ENCODE results near the gene PLEKHM2. TPM values are rescaled to one million over a fixed set of nuclear protein-coding genes. Genes with fewer than 3 reads are reported as not detected.

The PLEKHM2 gene, protein sequence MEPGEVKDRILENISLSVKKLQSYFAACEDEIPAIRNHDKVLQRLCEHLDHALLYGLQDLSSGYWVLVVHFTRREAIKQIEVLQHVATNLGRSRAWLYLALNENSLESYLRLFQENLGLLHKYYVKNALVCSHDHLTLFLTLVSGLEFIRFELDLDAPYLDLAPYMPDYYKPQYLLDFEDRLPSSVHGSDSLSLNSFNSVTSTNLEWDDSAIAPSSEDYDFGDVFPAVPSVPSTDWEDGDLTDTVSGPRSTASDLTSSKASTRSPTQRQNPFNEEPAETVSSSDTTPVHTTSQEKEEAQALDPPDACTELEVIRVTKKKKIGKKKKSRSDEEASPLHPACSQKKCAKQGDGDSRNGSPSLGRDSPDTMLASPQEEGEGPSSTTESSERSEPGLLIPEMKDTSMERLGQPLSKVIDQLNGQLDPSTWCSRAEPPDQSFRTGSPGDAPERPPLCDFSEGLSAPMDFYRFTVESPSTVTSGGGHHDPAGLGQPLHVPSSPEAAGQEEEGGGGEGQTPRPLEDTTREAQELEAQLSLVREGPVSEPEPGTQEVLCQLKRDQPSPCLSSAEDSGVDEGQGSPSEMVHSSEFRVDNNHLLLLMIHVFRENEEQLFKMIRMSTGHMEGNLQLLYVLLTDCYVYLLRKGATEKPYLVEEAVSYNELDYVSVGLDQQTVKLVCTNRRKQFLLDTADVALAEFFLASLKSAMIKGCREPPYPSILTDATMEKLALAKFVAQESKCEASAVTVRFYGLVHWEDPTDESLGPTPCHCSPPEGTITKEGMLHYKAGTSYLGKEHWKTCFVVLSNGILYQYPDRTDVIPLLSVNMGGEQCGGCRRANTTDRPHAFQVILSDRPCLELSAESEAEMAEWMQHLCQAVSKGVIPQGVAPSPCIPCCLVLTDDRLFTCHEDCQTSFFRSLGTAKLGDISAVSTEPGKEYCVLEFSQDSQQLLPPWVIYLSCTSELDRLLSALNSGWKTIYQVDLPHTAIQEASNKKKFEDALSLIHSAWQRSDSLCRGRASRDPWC
- total RNA-seq: 100 to 1,000 TPM in 1 of 10 donors, 10 to 100 TPM in 9; 69.0 to 106 (median 81.0) TPM
- polyA plus RNA-seq: 10 to 100 TPM; 63.7 to 72.9 TPM
- long read RNA-seq, donor 1, full-length matches to known transcripts: 36 of 145 reads
- long read RNA-seq, donor 1, partial matches to known transcripts: 92 of 145 reads
- long read RNA-seq, donor 1, other reads (novel, unspliced or antisense): 17 of 145 reads
- long read RNA-seq, donor 2, full-length matches to known transcripts: 31 of 164 reads
- long read RNA-seq, donor 2, partial matches to known transcripts: 106 of 164 reads
- long read RNA-seq, donor 2, other reads (novel, unspliced or antisense): 27 of 164 reads
- long read RNA-seq, donor 3, full-length matches to known transcripts: 5 of 188 reads
- long read RNA-seq, donor 3, partial matches to known transcripts: 170 of 188 reads
- long read RNA-seq, donor 3, other reads (novel, unspliced or antisense): 13 of 188 reads

DNA sequence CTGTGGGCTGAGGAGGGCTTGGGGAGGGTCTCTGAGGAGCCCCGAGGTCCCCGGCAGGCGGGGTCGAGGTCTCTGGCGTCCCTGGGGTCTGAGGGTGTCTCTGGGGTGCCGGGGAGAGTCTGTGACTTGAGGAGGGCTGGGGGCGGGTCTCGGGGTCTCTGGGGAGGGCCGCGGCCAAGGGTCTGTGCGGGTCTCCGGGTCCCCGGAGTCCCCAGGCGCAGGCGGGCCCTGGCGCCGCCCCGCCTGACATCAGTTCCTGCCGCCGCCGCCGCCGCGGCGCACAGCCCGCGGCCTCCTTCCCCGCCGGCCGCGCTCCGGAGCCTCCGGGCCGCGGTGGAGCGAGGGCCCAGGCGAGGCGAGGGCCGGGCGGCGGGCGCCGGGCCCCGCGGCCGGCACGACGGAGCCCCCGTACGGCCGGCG, at the start of gene PLEKHM2:
Gene PLEKHM2 (plus strand): TSS at position 279 of the 420 bp plus-strand sequence. CDS start 239 bp downstream, outside the sequence.
- 0% methylated on average over 2 to 52 of the region's 52 CpGs for WGBS, 2 donors
- H3K27ac ChIP-seq: peak within 1 kb of the TSS; percentile 81 to 99 (median 97)
- peaks cover 0 to 6% (median 0%) of the 10 kb centered on the region in 9 donors for H3K36me3 ChIP-seq
- ATAC-seq (peak; percentile 61 to 87 (median 74)), DNase-seq (peak in 1 of 2 donors; percentile 66)
- TF ChIP-seq, protein P1, sequence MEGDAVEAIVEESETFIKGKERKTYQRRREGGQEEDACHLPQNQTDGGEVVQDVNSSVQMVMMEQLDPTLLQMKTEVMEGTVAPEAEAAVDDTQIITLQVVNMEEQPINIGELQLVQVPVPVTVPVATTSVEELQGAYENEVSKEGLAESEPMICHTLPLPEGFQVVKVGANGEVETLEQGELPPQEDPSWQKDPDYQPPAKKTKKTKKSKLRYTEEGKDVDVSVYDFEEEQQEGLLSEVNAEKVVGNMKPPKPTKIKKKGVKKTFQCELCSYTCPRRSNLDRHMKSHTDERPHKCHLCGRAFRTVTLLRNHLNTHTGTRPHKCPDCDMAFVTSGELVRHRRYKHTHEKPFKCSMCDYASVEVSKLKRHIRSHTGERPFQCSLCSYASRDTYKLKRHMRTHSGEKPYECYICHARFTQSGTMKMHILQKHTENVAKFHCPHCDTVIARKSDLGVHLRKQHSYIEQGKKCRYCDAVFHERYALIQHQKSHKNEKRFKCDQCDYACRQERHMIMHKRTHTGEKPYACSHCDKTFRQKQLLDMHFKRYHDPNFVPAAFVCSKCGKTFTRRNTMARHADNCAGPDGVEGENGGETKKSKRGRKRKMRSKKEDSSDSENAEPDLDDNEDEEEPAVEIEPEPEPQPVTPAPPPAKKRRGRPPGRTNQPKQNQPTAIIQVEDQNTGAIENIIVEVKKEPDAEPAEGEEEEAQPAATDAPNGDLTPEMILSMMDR (IDR thresholded peaks at IDR 0.05): no peak
- no peaks in the 10 kb centered on the region for H3K9me3 ChIP-seq
- H3K4me3 ChIP-seq: peak within 1 kb of the TSS; percentile 61 to 98 (median 94)
- H3K4me1 ChIP-seq: peaks cover 3 to 70% (median 35%) of the 10 kb centered on the region in 9 donors
- H3K27me3 ChIP-seq: no peaks in the 10 kb centered on the region
- intact Hi-C loops (cut with DNase I): loop anchor here in 1 of 10 donors (10.0 kb wide), 1 partner anchor 51 kb away; the partner anchor contains the start of gene SLC25A34

DNA sequence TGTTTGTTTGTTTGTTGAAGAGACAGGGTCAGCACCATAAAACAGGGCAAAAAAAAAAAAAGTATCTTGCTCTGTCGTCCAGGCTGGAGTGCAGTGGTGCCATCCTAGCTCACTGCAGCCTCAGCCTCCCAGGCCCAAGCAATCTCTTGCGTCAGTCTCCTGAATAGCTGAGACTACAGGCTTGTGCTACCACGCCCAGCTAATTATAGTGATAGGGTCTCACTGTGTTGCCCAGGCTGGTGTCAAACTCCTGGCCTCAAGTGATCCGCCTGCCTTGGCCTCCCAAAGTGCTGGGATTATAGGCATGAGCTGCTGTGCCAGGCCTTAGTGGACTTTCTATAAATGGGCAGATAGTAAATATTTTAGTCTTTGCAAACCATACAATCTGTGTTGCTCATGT, 47.7 kb upstream of the PLEKHM2 start:
- no peaks in the 10 kb centered on the region for H3K9me3 ChIP-seq
- ATAC-seq: no peak
- H3K4me1 ChIP-seq: no peaks in the 10 kb centered on the region
- no peak overlapping the region for H3K27ac ChIP-seq
- peaks cover 0 to 100% (median 62%) of the 10 kb centered on the region in 9 donors for H3K36me3 ChIP-seq
- H3K27me3 ChIP-seq: no peaks in the 10 kb centered on the region
- TF ChIP-seq, protein P1 (IDR thresholded peaks at IDR 0.05): no peak
- DNase-seq: no peak
- 92% methylated on average over 4 of the region's 4 CpGs for WGBS, 2 donors
- intact Hi-C loops (cut with DNase I): no loop called here
- H3K4me3 ChIP-seq: no peak overlapping the region

DNA sequence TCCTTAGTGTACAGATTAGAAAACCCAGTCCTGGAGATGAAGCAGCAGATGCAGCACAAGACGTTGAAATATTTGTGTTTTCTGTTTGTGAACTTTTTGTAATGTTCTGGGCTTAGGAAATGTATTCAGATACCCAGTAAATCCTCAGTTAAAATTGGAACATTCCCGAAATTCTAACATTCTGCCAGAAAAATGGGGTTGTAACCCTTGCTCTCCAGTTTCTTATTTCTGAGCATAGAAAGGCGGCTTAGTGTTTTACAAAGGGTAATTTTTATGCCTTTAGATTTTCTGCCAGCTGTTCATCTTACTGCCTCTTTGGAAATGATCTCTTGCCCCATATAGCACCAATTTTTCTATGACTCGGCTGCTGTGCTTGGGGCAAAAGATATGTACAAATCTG, 46.3 kb upstream of the PLEKHM2 start:
- 82 to 84% methylated on average over 4 of the region's 4 CpGs for WGBS, 2 donors
- intact Hi-C loops (cut with DNase I): no loop called here
- TF ChIP-seq, protein P1 (IDR thresholded peaks at IDR 0.05): no peak
- Histone ChIP-seq H3K27ac (no peak overlapping the region), H3K4me3 (no peak overlapping the region), H3K27me3 (no peaks in the 10 kb centered on the region), H3K9me3 (no peaks in the 10 kb centered on the region), H3K36me3 (peaks cover 0 to 100% (median 56%) of the 10 kb centered on the region in 9 donors), H3K4me1 (no peaks in the 10 kb centered on the region)
- no peak for DNase-seq
- no peak for ATAC-seq
